Osteocyte (in vitro differentiated cells): ENCODE results near the gene DGKG. TPM values are rescaled to one million over a fixed set of nuclear protein-coding genes. Genes with fewer than 3 reads are reported as not detected.

Experiments used
- DNase-seq: peaks from one replicate; pipeline ENCODE4 v3.0.0; 2021; ENCODE audit warnings: mixed read lengths; ENCODE audit not compliant: unreplicated experiment; ENCODE audit errors: extremely low spot score
- H3K27ac Mint-ChIP-seq: one replicate; pipeline ENCODE4 v1.8.0; 2021; ENCODE audit warnings: mild to moderate bottlenecking, mixed read lengths; ENCODE audit not compliant: unreplicated experiment
- H3K27me3 Mint-ChIP-seq: one replicate; pipeline ENCODE4 v1.8.0; 2021; ENCODE audit warnings: mixed read lengths; ENCODE audit not compliant: unreplicated experiment
- H3K36me3 Mint-ChIP-seq: one replicate; pipeline ENCODE4 v1.8.0; 2021; ENCODE audit warnings: mixed read lengths; ENCODE audit not compliant: unreplicated experiment
- H3K4me1 Mint-ChIP-seq: one replicate; pipeline ENCODE4 v1.8.0; 2021; ENCODE audit warnings: mixed read lengths; ENCODE audit not compliant: unreplicated experiment
- H3K4me3 Mint-ChIP-seq: one replicate; pipeline ENCODE4 v1.8.0; 2021; ENCODE audit warnings: mild to moderate bottlenecking, moderate library complexity, mixed read lengths; ENCODE audit not compliant: unreplicated experiment
- H3K9me3 Mint-ChIP-seq: one replicate; pipeline ENCODE4 v1.8.0; 2021; ENCODE audit warnings: mixed read lengths; ENCODE audit not compliant: unreplicated experiment
- total RNA-seq: library from RNA; stranded (reverse); gene quantifications from 2 replicates; pipeline ENCODE4 v1.2.1, GENCODE V29; 2021
- TF ChIP-seq, protein P1 (sequence below): fragments of 200-600 bp; sonication (generic); IDR thresholded peaks from 2 replicates; pipeline ENCODE4 v1.5.0; 2021; ENCODE audit warnings: antibody characterized with exemption, mild to moderate bottlenecking, moderate library complexity

The DGKG gene
- total RNA-seq, 1 donor from 2014 or later = not detected

DNA sequence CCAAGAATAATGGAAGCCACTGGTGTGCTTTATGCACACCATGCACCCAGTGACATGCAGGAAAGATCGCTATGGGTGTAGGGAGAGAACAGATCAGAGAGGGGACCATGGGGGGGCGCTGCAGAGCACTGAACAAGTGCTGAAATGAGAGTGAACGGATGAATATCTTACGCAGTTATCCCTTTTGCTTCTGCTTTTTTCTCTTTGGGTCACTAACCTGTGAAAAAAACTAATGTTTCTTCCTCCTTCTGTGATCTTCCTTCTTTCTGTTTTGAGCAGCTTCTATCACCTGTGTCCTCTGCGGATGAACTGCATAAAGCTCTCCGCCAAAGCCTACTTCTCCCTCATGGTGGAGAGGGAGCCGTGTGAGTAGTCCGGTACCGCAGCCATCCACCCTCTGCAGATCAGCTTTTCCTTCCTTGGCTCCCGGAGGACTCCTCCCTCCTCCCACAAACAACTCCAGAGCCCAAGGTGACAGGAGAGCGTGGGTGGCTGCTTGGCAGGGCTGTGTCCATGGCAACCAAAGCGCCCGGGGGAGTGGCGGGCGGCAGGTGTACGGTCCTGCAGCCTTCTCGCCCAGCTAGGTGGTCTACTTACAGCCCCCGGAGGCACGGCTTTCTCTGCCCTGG is 106.2 kb downstream of the DGKG start:
- peaks cover 33% of the 10 kb centered on the region for H3K27me3 Mint-ChIP-seq
- H3K36me3 Mint-ChIP-seq = no peaks in the 10 kb centered on the region
- peak; percentile 77 for DNase-seq
- H3K27ac Mint-ChIP-seq = no peak overlapping the region
- no peak overlapping the region for H3K4me3 Mint-ChIP-seq
- H3K9me3 Mint-ChIP-seq = no peaks in the 10 kb centered on the region
- H3K4me1 Mint-ChIP-seq = peaks cover 8% of the 10 kb centered on the region
- TF ChIP-seq, protein P1, sequence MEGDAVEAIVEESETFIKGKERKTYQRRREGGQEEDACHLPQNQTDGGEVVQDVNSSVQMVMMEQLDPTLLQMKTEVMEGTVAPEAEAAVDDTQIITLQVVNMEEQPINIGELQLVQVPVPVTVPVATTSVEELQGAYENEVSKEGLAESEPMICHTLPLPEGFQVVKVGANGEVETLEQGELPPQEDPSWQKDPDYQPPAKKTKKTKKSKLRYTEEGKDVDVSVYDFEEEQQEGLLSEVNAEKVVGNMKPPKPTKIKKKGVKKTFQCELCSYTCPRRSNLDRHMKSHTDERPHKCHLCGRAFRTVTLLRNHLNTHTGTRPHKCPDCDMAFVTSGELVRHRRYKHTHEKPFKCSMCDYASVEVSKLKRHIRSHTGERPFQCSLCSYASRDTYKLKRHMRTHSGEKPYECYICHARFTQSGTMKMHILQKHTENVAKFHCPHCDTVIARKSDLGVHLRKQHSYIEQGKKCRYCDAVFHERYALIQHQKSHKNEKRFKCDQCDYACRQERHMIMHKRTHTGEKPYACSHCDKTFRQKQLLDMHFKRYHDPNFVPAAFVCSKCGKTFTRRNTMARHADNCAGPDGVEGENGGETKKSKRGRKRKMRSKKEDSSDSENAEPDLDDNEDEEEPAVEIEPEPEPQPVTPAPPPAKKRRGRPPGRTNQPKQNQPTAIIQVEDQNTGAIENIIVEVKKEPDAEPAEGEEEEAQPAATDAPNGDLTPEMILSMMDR = no peak

- TF ChIP-seq, protein P1 = no peak
- H3K4me1 Mint-ChIP-seq = peaks cover 8% of the 10 kb centered on the region
- no peak overlapping the region for H3K4me3 Mint-ChIP-seq
- H3K9me3 Mint-ChIP-seq = no peaks in the 10 kb centered on the region
- no peak overlapping the region for H3K27ac Mint-ChIP-seq
- H3K27me3 Mint-ChIP-seq = peaks cover 35% of the 10 kb centered on the region
- peak; percentile 78 for DNase-seq
- no peaks in the 10 kb centered on the region for H3K36me3 Mint-ChIP-seq
These were observed 107.1 kb downstream of the DGKG start for GRCh38 chr3:186254676-186255650.

- DNase-seq = no peak
- Mint-ChIP-seq H3K4me1 (no peaks in the 10 kb centered on the region), H3K9me3 (no peaks in the 10 kb centered on the region), H3K27ac (no peak overlapping the region), H3K4me3 (no peak overlapping the region), H3K27me3 (peaks cover 46% of the 10 kb centered on the region), H3K36me3 (no peaks in the 10 kb centered on the region)
- TF ChIP-seq, protein P1 = no peak
These were observed 110.0 kb downstream of the DGKG start for GRCh38 chr3:186251948-186252619.

DNA sequence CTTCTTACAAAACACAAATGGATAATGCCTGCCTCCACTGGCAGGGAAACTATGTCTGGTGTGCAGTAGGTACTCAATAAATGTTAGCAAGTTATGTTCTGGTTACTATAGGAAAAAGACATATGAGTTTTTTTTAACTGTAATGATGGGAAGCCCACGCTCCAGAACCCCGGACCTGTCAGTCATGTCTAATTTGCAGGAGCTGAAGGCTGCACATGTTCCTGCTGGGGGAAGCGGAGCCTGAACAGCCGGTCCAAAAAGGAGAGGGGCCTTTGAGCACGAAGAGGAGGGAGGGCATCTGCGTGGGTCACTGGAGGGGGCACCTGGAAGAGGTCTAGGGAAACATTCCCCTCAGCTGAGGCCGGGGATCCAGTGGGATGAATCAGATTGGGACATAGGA is 113.2 kb downstream of the DGKG start:
- TF ChIP-seq, protein P1 = no peak
- no peaks in the 10 kb centered on the region for H3K4me1 Mint-ChIP-seq
- no peak overlapping the region for H3K27ac Mint-ChIP-seq
- H3K27me3 Mint-ChIP-seq = peaks cover 38% of the 10 kb centered on the region
- no peak overlapping the region for H3K4me3 Mint-ChIP-seq
- H3K9me3 Mint-ChIP-seq = no peaks in the 10 kb centered on the region
- no peaks in the 10 kb centered on the region for H3K36me3 Mint-ChIP-seq
- no peak for DNase-seq
